OCI-LY1 (cell line): ENCODE measurements around the gene FTO.

ENCODE experiments used
- H2AFZ ChIP-seq: fragments of 200-600 bp; sonication (generic), shearing (Covaris generic); 2 replicates; pipeline ENCODE4 v1.6.0; 2014; ENCODE audit warnings: antibody characterized with exemption, mild to moderate bottlenecking, low read length
- H3F3A ChIP-seq: fragments of 200-600 bp; sonication (generic), shearing (Covaris generic); 2 replicates; pipeline ENCODE4 v1.6.0; 2014; ENCODE audit warnings: mild to moderate bottlenecking, antibody characterized with exemption, low read length, moderate library complexity; ENCODE audit not compliant: insufficient read depth
- H3K27ac ChIP-seq: fragments of 200-600 bp; sonication (generic); 2 replicates; pipeline ENCODE4 v1.5.1; 2014; ENCODE audit warnings: low read length, mixed run types, mild to moderate bottlenecking, low read depth; ENCODE audit not compliant: poor library complexity, severe bottlenecking
- H3K27me3 ChIP-seq: fragments of 200-600 bp; sonication (generic); 2 replicates; pipeline ENCODE4 v1.6.0; 2014; ENCODE audit warnings: antibody characterized with exemption, mild to moderate bottlenecking, low read length, moderate library complexity; ENCODE audit not compliant: insufficient read depth
- H3K36me3 ChIP-seq: fragments of 200-600 bp; sonication (generic); 2 replicates; pipeline ENCODE4 v1.6.1; 2014; ENCODE audit warnings: mild to moderate bottlenecking, antibody characterized with exemption, low read length, moderate library complexity, mixed read lengths; ENCODE audit not compliant: insufficient read depth
- H3K4me1 ChIP-seq: fragments of 200-600 bp; sonication (generic); 2 replicates; pipeline ENCODE4 v1.5.1; 2014; ENCODE audit warnings: mild to moderate bottlenecking, low read length, moderate library complexity; ENCODE audit not compliant: insufficient read depth, severe bottlenecking
- H3K4me2 ChIP-seq: fragments of 200-600 bp; sonication (generic), shearing (Covaris generic); 2 replicates; pipeline ENCODE4 v1.6.1; 2014; ENCODE audit warnings: low read length
- H3K4me3 ChIP-seq: fragments of 200-600 bp; sonication (generic); 2 replicates; pipeline ENCODE4 v1.5.1; 2014; ENCODE audit warnings: low read length, low read depth, mild to moderate bottlenecking, mixed read lengths; ENCODE audit not compliant: poor library complexity, severe bottlenecking
- H3K79me2 ChIP-seq: fragments of 200-600 bp; shearing (Covaris generic); 2 replicates; pipeline ENCODE4 v1.6.1; 2016; ENCODE audit warnings: mixed run types, low read length, mixed read lengths; ENCODE audit not compliant: insufficient read depth
- H3K9ac ChIP-seq: fragments of 200-600 bp; sonication (generic), shearing (Covaris generic); 2 replicates; pipeline ENCODE4 v1.6.1; 2014; ENCODE audit warnings: mild to moderate bottlenecking, low read length, mixed read lengths
- H3K9me2 ChIP-seq: fragments of 200-600 bp; sonication (generic), shearing (Covaris generic); 2 replicates; pipeline ENCODE4 v1.6.1; 2014; ENCODE audit warnings: low read depth, mild to moderate bottlenecking, low read length, mixed read lengths
- H3K9me3 ChIP-seq: fragments of 200-600 bp; shearing (Covaris generic); 2 replicates; pipeline ENCODE4 v1.6.1; 2014; ENCODE audit warnings: low read length, mixed read lengths
- H4K20me1 ChIP-seq: fragments of 200-600 bp; sonication (generic), shearing (Covaris generic); 2 replicates; pipeline ENCODE4 v1.6.0; 2016; ENCODE audit warnings: mild to moderate bottlenecking, low read length; ENCODE audit not compliant: insufficient read depth
- EZH2 ChIP-seq: fragments of 200-600 bp; sonication (generic), shearing (Covaris generic); IDR thresholded peaks from 2 replicates; pipeline ENCODE4 v1.8.0; 2017; ENCODE audit warnings: borderline replicate concordance, mixed run types, mild to moderate bottlenecking, antibody characterized with exemption, low read length, moderate library complexity, mixed read lengths
- TF ChIP-seq, protein P1 (sequence below): fragments of 200-600 bp; sonication (generic), shearing (Covaris generic); IDR thresholded peaks from 2 replicates; pipeline ENCODE4 v1.5.1; 2017; ENCODE audit warnings: mild to moderate bottlenecking, antibody characterized with exemption, low read length, moderate library complexity, mixed read lengths

Gene FTO

DNA sequence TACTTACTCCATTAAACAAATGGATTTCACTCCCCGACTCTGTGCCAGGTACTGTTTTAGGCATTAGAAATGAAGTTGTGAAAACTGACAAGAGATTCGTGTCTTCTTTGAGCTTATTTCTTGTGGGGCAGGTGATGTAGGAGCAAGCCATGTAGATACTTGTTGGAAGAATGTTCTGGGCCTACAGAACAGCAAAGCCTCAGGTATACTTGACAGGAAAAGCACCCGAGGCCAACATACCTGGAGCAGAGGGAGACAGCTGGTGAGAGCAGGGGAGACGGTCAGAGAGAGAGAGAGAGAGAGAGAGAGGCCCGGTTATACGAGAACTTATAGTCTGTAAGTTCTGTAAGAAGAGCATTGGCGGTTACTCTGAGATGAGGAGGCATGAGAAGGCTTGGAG lies 110.8 kb downstream of the FTO start:
- Histone ChIP-seq H3K4me2 (no peak overlapping the region), H3K36me3 (no peaks in the 10 kb centered on the region), H3K27ac (no peak overlapping the region)

DNA sequence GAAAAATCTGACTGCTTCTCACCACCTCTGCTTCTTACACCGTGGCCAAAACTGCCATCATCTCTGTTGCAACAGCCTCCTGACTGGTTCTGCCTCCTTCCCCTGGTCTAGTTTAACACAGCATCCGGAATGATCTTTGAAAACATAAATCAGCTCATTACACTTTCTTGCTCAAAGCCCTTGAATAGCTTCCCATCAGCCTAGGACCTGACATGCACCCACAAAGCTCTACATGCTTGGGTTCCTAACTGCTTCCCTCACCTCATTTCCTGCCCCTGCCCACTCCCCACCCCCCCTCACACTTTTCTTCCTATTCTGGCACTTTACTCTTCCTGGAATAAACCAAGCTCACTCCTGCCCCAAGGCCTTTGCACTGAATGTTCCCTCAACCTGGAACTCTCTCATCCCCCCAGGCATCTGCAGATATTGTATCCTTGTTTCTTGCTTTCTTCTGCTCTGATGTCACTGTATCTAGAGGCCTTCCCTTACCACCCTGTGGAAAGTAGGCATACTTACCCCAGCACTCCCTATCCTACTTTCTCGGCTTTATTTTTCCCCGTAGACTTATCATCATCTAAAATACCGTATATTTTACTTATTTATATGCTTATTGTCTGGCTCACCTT lies 112.4 kb downstream of the FTO start:
- Histone ChIP-seq H4K20me1 (no peaks in the 10 kb centered on the region), H3K4me2 (no peak overlapping the region), H3K9me3 (no peaks in the 10 kb centered on the region), H3K79me2 (no peaks in the 10 kb centered on the region), H3K9ac (no peak overlapping the region), H3K27me3 (no peaks in the 10 kb centered on the region), H3K4me1 (no peaks in the 10 kb centered on the region), H3F3A (no peaks in the 10 kb centered on the region), H3K27ac (no peak overlapping the region), H3K9me2 (no peaks in the 10 kb centered on the region), H3K4me3 (no peak overlapping the region), H2AFZ (no peak overlapping the region), H3K36me3 (no peaks in the 10 kb centered on the region)
- TF ChIP-seq, protein P1, sequence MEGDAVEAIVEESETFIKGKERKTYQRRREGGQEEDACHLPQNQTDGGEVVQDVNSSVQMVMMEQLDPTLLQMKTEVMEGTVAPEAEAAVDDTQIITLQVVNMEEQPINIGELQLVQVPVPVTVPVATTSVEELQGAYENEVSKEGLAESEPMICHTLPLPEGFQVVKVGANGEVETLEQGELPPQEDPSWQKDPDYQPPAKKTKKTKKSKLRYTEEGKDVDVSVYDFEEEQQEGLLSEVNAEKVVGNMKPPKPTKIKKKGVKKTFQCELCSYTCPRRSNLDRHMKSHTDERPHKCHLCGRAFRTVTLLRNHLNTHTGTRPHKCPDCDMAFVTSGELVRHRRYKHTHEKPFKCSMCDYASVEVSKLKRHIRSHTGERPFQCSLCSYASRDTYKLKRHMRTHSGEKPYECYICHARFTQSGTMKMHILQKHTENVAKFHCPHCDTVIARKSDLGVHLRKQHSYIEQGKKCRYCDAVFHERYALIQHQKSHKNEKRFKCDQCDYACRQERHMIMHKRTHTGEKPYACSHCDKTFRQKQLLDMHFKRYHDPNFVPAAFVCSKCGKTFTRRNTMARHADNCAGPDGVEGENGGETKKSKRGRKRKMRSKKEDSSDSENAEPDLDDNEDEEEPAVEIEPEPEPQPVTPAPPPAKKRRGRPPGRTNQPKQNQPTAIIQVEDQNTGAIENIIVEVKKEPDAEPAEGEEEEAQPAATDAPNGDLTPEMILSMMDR: no peak
- no peak for TF ChIP-seq EZH2

More for the DNA sequence above, 110.8 kb downstream of the FTO start:
- Histone ChIP-seq H3K79me2 (no peaks in the 10 kb centered on the region), H3K9me3 (no peaks in the 10 kb centered on the region), H3K9me2 (no peaks in the 10 kb centered on the region), H3K4me1 (no peaks in the 10 kb centered on the region), H3K9ac (no peak overlapping the region), H3K27me3 (no peaks in the 10 kb centered on the region), H4K20me1 (no peaks in the 10 kb centered on the region), H3K4me3 (no peak overlapping the region), H3F3A (no peaks in the 10 kb centered on the region), H2AFZ (no peak overlapping the region)
- TF ChIP-seq EZH2: no peak
- TF ChIP-seq, protein P1: no peak

DNA sequence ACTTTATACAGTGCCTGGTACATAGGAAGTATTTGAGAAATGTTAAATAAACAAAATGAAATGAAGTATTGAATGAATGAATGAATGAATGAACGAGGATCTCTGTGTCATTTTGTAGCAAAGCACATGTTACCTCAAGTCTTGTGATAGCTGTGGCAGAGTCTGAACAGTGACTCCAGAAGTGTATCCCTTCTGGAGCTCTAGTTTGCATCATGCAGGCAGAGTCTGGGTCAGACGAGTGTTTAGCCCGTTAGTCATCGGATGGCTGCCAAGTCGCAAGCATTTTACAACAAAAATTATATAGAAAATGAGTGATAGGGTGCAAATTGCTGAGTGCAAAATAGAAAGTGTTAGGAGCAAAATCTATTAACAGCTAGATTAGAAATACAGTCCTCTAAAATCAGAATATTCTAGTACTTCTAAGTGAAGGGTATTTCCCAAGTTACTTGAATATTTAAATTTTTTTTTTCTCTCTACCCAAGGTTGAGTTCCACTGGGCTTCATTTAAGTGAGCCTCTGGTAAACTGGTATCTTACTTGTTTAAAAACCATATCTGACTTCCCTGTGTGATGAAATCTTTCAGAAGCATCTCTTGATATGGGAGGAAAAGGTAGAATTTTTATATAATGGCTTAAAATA lies 113.3 kb downstream of the FTO start:
- no peak overlapping the region for H3K27ac ChIP-seq

More for the DNA sequence above, 113.3 kb downstream of the FTO start:
- no peak overlapping the region for H2AFZ ChIP-seq
- H3F3A ChIP-seq: no peaks in the 10 kb centered on the region
- H3K4me1 ChIP-seq: no peaks in the 10 kb centered on the region
- H3K27me3 ChIP-seq: no peaks in the 10 kb centered on the region
- no peak for TF ChIP-seq EZH2
- TF ChIP-seq, protein P1: no peak
- H3K9ac ChIP-seq: no peak overlapping the region
- no peaks in the 10 kb centered on the region for H3K9me3 ChIP-seq
- no peaks in the 10 kb centered on the region for H3K36me3 ChIP-seq
- no peaks in the 10 kb centered on the region for H4K20me1 ChIP-seq
- H3K4me2 ChIP-seq: no peak overlapping the region
- no peak overlapping the region for H3K4me3 ChIP-seq
- no peaks in the 10 kb centered on the region for H3K79me2 ChIP-seq
- H3K9me2 ChIP-seq: no peaks in the 10 kb centered on the region
